Measurements from ENCODE around the gene TSPO2. TPM values are rescaled to one million over a fixed set of nuclear protein-coding genes. Genes with fewer than 3 reads are reported as not detected.

TSPO2 gene
- polyA plus RNA-seq, 2 donors = 0.04 TPM; not detected in 1

DNA sequence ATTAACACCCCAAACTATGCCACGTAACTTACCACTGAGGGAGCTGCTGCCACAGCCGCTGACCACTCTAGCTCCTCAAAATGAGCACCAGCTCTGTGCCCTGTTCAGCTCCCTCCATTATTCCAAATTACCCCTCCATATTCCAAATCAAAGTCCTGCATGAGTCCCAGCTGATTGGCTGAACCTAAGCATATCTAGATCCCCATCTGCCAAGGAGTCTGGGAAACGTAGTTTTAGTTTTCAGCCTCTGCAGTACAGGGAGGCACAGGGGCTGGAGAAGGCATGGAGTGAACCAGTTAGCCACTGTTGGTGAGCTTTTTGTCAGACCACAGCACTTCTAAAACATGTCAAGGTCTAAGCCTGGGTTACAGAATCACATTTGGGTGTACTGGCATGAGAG lies 19.2 kb upstream of the TSPO2 start:
- H3K27me3 ChIP-seq (ENCODE audit: control insufficient read depth in 1 of 2, insufficient read depth in 2 of 2, low read length in 2 of 2) = no peaks in the 10 kb centered on the region
- no peaks in the 10 kb centered on the region for H3K4me1 ChIP-seq (ENCODE audit: control insufficient read depth in 2 of 2, insufficient read depth in 2 of 2, low read length in 1 of 2)
- H3K9me3 ChIP-seq (ENCODE audit: control insufficient read depth in 2 of 2, insufficient read depth in 1 of 2, low read depth in 1 of 2, low read length in 1 of 2) = peaks cover 0 to 4% of the 10 kb centered on the region in 2 donors
- H3K27ac ChIP-seq (ENCODE audit: low read depth in 2 of 2, low read length in 1 of 2) = no peak overlapping the region
- WGBS, 2 donors = 92 to 93% methylated on average over 3 of the region's 3 CpGs
- no peak overlapping the region for H3K4me3 ChIP-seq (ENCODE audit: low read depth in 1 of 2, low read length in 2 of 2)
- no peaks in the 10 kb centered on the region for H3K36me3 ChIP-seq (ENCODE audit: control insufficient read depth in 2 of 2, insufficient read depth in 2 of 2, low read length in 1 of 2)

DNA sequence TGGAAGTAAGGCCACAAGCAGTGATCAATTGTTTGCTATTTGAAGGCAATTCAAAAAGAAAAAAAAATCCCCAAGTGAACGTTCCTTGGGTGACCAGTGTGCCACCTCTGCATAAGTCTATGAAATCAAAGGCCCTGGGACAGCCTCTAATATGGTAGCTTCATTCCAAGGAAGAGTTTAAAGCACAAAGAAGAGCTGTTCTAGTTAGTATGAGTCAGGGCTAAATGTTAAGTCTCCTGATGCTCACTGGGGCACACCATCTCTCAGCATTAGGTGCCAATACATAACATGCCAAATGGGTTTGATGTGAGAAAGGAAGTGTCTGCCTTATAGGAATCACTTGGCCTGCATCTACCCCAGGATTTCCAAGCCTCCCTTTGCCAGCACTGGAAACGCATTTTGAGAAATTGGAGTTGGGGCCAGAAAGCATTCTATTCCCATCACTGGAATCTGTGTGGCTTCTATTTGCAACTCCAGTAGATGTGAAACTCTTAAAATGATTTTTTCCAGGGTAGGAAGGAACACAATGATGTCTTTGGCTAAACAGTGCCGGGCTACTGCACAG lies 16.2 kb upstream of the TSPO2 start:
- Histone ChIP-seq H3K27ac (ENCODE audit: low read depth in 2 of 2, low read length in 1 of 2) (no peak overlapping the region), H3K4me1 (ENCODE audit: control insufficient read depth in 2 of 2, insufficient read depth in 2 of 2, low read length in 1 of 2) (peaks cover 0 to 4% of the 10 kb centered on the region in 2 donors), H3K36me3 (ENCODE audit: control insufficient read depth in 2 of 2, insufficient read depth in 2 of 2, low read length in 1 of 2) (no peaks in the 10 kb centered on the region), H3K27me3 (ENCODE audit: control insufficient read depth in 1 of 2, insufficient read depth in 2 of 2, low read length in 2 of 2) (no peaks in the 10 kb centered on the region), H3K9me3 (ENCODE audit: control insufficient read depth in 2 of 2, insufficient read depth in 1 of 2, low read depth in 1 of 2, low read length in 1 of 2) (no peaks in the 10 kb centered on the region), H3K4me3 (ENCODE audit: low read depth in 1 of 2, low read length in 2 of 2) (no peak overlapping the region)
- WGBS, 2 donors = 73 to 83% methylated on average over 3 of the region's 3 CpGs

DNA sequence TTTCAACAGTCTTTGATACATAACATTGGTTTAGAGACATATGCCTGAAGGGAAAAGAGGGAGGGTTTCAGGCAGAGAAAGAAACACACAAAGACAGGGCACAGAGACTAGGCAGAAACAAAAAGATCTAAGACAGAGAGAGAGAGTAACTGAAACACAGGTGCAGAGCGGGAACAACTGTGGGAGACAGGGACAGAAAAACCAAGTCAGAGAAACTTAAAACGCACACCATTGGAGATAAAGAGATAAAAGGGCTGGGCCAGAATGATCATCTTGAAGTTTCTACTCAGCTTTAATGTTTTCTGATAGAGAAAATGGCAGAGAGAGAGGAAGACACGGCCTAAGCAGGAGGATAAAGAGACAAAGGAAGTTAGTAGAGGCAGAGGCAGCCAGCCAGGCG lies 15.0 kb upstream of the TSPO2 start:
- H3K27ac ChIP-seq (ENCODE audit: low read depth in 2 of 2, low read length in 1 of 2) = no peak overlapping the region
- no peaks in the 10 kb centered on the region for H3K27me3 ChIP-seq (ENCODE audit: control insufficient read depth in 1 of 2, insufficient read depth in 2 of 2, low read length in 2 of 2)
- peak overlapping the region; percentile 30 to 55 for H3K4me3 ChIP-seq (ENCODE audit: low read depth in 1 of 2, low read length in 2 of 2)
- 37 to 53% methylated on average over 4 of the region's 4 CpGs for WGBS, 2 donors
- H3K36me3 ChIP-seq (ENCODE audit: control insufficient read depth in 2 of 2, insufficient read depth in 2 of 2, low read length in 1 of 2) = no peaks in the 10 kb centered on the region
- H3K9me3 ChIP-seq (ENCODE audit: control insufficient read depth in 2 of 2, insufficient read depth in 1 of 2, low read depth in 1 of 2, low read length in 1 of 2) = no peaks in the 10 kb centered on the region
- H3K4me1 ChIP-seq (ENCODE audit: control insufficient read depth in 2 of 2, insufficient read depth in 2 of 2, low read length in 1 of 2) = peaks cover 0 to 4% of the 10 kb centered on the region in 2 donors

DNA sequence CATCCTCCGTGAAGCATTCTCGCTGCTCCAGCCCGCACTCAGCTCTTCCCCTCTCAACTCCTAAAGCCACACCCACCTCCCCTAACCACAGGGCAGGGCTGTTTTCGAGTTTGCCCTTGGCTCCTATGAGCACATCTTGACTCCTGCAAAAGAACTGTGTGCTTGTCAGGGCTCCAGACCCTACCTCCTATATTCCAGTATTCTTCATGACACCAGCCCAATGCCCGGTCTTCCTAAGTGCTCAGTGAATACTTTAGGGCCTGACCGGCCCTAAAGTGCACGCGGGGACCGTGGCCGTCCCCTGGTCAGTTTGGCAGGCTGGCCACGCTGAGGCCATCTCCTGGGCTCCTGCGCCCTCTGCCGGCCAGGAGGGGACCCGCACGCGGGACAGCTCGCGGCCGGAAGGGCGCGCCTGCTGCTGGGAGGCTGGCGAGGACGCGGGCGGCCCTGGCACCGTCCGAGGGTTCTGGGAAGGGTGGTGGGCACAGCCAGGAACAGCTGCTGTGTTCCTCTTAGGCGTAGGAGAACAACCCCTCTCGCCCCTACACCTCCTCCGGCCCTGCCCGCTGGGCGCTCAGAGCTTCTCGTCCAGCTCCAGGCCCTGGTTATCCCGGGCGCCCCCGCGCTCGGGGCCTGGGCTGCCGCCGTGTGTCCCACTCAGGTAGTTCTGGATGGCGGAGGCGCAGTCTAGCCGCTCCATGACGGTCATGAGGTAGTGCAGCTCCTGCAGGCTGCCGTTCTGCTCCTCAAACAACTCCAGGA lies 14.3 kb upstream of the TSPO2 start:
- Histone ChIP-seq H3K9me3 (ENCODE audit: control insufficient read depth in 2 of 2, insufficient read depth in 1 of 2, low read depth in 1 of 2, low read length in 1 of 2) (no peaks in the 10 kb centered on the region), H3K4me3 (ENCODE audit: low read depth in 1 of 2, low read length in 2 of 2) (peak overlapping the region; percentile 30 to 55), H3K27ac (ENCODE audit: low read depth in 2 of 2, low read length in 1 of 2) (peak overlapping the region; percentile 26 to 59), H3K27me3 (ENCODE audit: control insufficient read depth in 1 of 2, insufficient read depth in 2 of 2, low read length in 2 of 2) (no peaks in the 10 kb centered on the region), H3K4me1 (ENCODE audit: control insufficient read depth in 2 of 2, insufficient read depth in 2 of 2, low read length in 1 of 2) (peaks cover 0 to 4% of the 10 kb centered on the region in 2 donors), H3K36me3 (ENCODE audit: control insufficient read depth in 2 of 2, insufficient read depth in 2 of 2, low read length in 1 of 2) (no peaks in the 10 kb centered on the region)
- 2 to 8% methylated on average over 45 of the region's 45 CpGs for WGBS, 2 donors

DNA sequence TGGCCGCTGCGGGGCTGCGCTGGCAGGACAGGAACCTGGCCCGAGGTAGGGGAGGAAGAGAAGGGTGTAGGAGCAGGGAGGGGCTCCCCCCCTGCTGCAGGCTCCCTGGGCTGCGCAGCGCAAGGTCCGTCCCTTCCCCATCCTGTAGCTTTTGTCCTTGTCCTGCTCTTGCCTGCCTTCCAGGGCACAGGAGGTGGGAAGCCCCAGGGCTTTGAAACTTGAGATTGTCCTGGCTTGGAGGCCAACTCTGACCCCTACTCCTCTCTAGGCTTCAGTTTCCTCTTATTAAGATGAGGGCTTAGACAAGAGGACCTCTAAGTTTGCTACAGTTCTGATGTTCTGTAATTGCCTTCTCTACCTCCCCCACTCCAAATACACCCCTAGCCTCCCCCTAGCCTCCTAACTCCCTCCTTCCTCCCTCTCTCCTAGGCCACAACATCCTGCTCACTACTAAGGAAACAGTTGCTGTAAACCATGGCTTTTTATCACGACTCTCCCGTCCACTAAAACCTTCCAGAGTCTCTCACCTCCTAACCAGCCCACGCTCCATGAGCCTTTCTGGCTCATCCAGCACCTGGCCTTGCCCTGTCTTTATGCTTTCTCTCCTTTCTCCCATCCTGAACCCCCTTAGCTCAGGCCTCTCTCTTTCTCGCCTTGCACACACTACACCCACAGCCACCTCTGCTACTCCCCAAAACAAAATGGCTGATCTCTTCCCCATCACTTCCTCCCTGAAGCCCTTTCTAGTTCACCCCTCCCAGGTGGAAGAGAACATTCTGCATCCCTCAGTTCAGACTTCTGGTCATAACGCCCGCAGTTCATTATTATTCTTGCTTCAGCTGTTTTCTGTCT lies 13.5 kb upstream of the TSPO2 start:
- Histone ChIP-seq H3K4me1 (ENCODE audit: control insufficient read depth in 2 of 2, insufficient read depth in 2 of 2, low read length in 1 of 2) (peaks cover 0 to 4% of the 10 kb centered on the region in 2 donors), H3K9me3 (ENCODE audit: control insufficient read depth in 2 of 2, insufficient read depth in 1 of 2, low read depth in 1 of 2, low read length in 1 of 2) (no peaks in the 10 kb centered on the region), H3K27me3 (ENCODE audit: control insufficient read depth in 1 of 2, insufficient read depth in 2 of 2, low read length in 2 of 2) (no peaks in the 10 kb centered on the region), H3K27ac (ENCODE audit: low read depth in 2 of 2, low read length in 1 of 2) (peak overlapping the region; percentile 26 to 59), H3K4me3 (ENCODE audit: low read depth in 1 of 2, low read length in 2 of 2) (peak overlapping the region; percentile 30 to 55), H3K36me3 (ENCODE audit: control insufficient read depth in 2 of 2, insufficient read depth in 2 of 2, low read length in 1 of 2) (no peaks in the 10 kb centered on the region)
- 40 to 46% methylated on average over 12 to 13 of the region's 13 CpGs for WGBS, 2 donors

DNA sequence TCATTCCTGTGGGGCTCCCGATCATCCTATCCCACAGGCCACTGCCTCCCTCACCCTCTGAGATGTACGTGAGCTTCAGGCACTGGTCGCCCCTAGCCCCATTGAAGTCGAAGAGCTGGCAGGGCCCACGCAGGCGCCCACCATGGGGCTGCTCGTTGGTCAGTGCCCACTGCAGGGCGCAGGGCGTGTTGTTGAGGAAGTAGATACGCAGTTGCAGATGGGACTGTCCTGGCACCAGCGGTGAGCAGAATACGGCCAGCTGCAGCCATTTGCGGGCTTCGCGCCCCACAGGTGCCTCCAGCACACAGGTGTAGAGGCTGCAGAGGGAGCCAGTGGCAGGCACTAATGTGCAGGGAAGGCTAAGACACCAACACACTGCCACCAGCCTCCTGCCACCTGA lies 9.4 kb upstream of the TSPO2 start:
- no peaks in the 10 kb centered on the region for H3K36me3 ChIP-seq (ENCODE audit: control insufficient read depth in 2 of 2, insufficient read depth in 2 of 2, low read length in 1 of 2)
- no peaks in the 10 kb centered on the region for H3K27me3 ChIP-seq (ENCODE audit: control insufficient read depth in 1 of 2, insufficient read depth in 2 of 2, low read length in 2 of 2)
- WGBS, 2 donors = 95 to 96% methylated on average over 15 of the region's 15 CpGs
- H3K4me1 ChIP-seq (ENCODE audit: control insufficient read depth in 2 of 2, insufficient read depth in 2 of 2, low read length in 1 of 2) = peaks cover 5 to 6% of the 10 kb centered on the region in 2 donors
- no peaks in the 10 kb centered on the region for H3K9me3 ChIP-seq (ENCODE audit: control insufficient read depth in 2 of 2, insufficient read depth in 1 of 2, low read depth in 1 of 2, low read length in 1 of 2)
- no peak overlapping the region for H3K4me3 ChIP-seq (ENCODE audit: low read depth in 1 of 2, low read length in 2 of 2)
- no peak overlapping the region for H3K27ac ChIP-seq (ENCODE audit: low read depth in 2 of 2, low read length in 1 of 2)

DNA sequence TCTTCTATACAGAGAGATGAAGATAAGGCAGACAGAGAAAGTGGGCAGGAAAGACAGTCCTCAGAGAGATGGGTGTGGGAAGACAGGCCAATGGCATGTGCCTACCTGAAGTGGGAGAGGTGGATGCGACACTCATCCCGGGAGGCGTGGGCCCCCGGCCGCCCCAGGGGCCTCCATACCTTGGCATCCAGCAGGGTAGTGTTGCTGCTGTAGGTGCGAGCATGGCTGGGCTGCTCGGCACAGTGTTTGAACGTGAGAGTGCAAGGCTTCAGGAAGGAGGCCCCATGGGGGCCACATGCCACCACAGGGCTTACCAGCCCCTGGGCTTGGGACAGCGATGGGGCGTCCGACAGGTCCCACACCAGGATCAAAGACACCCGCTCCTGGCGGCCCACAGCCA lies 8.5 kb upstream of the TSPO2 start:
- 84 to 98% methylated on average over 13 of the region's 13 CpGs for WGBS, 2 donors
- H3K4me3 ChIP-seq (ENCODE audit: low read depth in 1 of 2, low read length in 2 of 2) = no peak overlapping the region
- no peaks in the 10 kb centered on the region for H3K9me3 ChIP-seq (ENCODE audit: control insufficient read depth in 2 of 2, insufficient read depth in 1 of 2, low read depth in 1 of 2, low read length in 1 of 2)
- no peak overlapping the region for H3K27ac ChIP-seq (ENCODE audit: low read depth in 2 of 2, low read length in 1 of 2)
- no peaks in the 10 kb centered on the region for H3K36me3 ChIP-seq (ENCODE audit: control insufficient read depth in 2 of 2, insufficient read depth in 2 of 2, low read length in 1 of 2)
- H3K4me1 ChIP-seq (ENCODE audit: control insufficient read depth in 2 of 2, insufficient read depth in 2 of 2, low read length in 1 of 2) = peaks cover 2 to 5% of the 10 kb centered on the region in 2 donors
- H3K27me3 ChIP-seq (ENCODE audit: control insufficient read depth in 1 of 2, insufficient read depth in 2 of 2, low read length in 2 of 2) = no peaks in the 10 kb centered on the region

DNA sequence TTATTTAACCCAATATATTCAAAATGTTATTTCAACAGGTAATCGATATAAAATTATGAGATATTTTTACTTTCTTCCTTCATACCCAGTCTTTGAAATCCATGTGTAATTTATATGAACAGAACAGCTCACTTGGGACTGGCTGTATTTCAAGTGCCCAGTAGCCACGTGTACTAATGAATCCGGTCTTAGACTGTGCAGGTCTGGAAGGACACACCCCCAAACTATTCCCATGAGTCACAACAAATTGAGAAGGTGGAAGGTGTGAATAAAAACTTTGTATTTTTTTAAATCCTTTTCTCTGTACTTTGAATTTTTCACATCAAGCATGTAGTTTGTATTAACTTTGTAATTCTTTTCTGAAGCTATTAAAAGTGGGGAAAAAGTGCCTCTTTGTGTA lies 6.1 kb upstream of the TSPO2 start:
- no peak overlapping the region for H3K27ac ChIP-seq (ENCODE audit: low read depth in 2 of 2, low read length in 1 of 2)
- WGBS, 2 donors = 42 to 44% methylated on average over 3 of the region's 3 CpGs
- H3K36me3 ChIP-seq (ENCODE audit: control insufficient read depth in 2 of 2, insufficient read depth in 2 of 2, low read length in 1 of 2) = no peaks in the 10 kb centered on the region

DNA sequence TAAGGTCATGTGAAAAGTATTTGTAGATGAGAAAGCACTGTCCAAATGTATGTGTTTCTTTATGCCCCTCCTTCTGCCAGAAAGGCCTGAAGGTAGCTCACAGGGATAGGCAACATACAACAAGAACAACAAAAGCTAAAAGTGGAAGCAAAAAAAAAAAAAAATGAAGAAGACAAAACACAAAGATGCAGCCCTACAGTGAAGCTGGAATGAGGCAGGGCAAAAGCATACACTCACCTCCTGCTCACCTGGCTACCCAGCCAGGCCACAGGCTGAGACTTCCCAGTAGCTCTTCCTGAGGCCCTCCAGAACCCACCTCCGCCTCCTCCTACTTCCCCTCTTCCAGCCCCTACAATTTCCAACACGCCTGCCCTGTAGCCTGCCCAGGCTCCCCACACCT lies 5.7 kb upstream of the TSPO2 start:
- H3K36me3 ChIP-seq (ENCODE audit: control insufficient read depth in 2 of 2, insufficient read depth in 2 of 2, low read length in 1 of 2) = no peaks in the 10 kb centered on the region
- H3K4me3 ChIP-seq (ENCODE audit: low read depth in 1 of 2, low read length in 2 of 2) = no peak overlapping the region
- 63 to 74% methylated on average over 2 of the region's 2 CpGs for WGBS, 2 donors
- peak overlapping the region; percentile 24 to 66 for H3K27ac ChIP-seq (ENCODE audit: low read depth in 2 of 2, low read length in 1 of 2)
- no peaks in the 10 kb centered on the region for H3K27me3 ChIP-seq (ENCODE audit: control insufficient read depth in 1 of 2, insufficient read depth in 2 of 2, low read length in 2 of 2)
- no peaks in the 10 kb centered on the region for H3K9me3 ChIP-seq (ENCODE audit: control insufficient read depth in 2 of 2, insufficient read depth in 1 of 2, low read depth in 1 of 2, low read length in 1 of 2)
- H3K4me1 ChIP-seq (ENCODE audit: control insufficient read depth in 2 of 2, insufficient read depth in 2 of 2, low read length in 1 of 2) = peaks cover 5% of the 10 kb centered on the region in 2 donors

More for the DNA sequence above, 6.1 kb upstream of the TSPO2 start:
- H3K27me3 ChIP-seq (ENCODE audit: control insufficient read depth in 1 of 2, insufficient read depth in 2 of 2, low read length in 2 of 2) = no peaks in the 10 kb centered on the region
- peaks cover 5% of the 10 kb centered on the region in 2 donors for H3K4me1 ChIP-seq (ENCODE audit: control insufficient read depth in 2 of 2, insufficient read depth in 2 of 2, low read length in 1 of 2)
- no peak overlapping the region for H3K4me3 ChIP-seq (ENCODE audit: low read depth in 1 of 2, low read length in 2 of 2)
- H3K9me3 ChIP-seq (ENCODE audit: control insufficient read depth in 2 of 2, insufficient read depth in 1 of 2, low read depth in 1 of 2, low read length in 1 of 2) = no peaks in the 10 kb centered on the region

All from esophagus (tissue), 2 donors.